ENCODE results near the gene BTBD9. TPM values are rescaled to one million over a fixed set of nuclear protein-coding genes. Genes with fewer than 3 reads are reported as not detected.
A peak's percentile ranks its signal among the peaks of the same experiment; 100 is the strongest.

The BTBD9 gene
- polyA plus RNA-seq, 1 experiment: 5.4 TPM

- CTCF ChIA-PET: interaction anchor here (1.6 kb wide), 1 partner anchor 12 kb away, joined by 3 read pairs; no protein-coding TSS in a partner anchor
- H3K36me3 ChIP-seq (ENCODE audit: control insufficient read depth, insufficient read depth, low read length): peaks cover 7% of the 10 kb centered on the region
These were observed 37.3 kb upstream of the BTBD9 start for GRCh38 chr6:38676974-38677544.

GRCh38 chr6:38676236-38676973 lies 36.7 kb upstream of the BTBD9 start:
- Histone ChIP-seq H3K36me3 (ENCODE audit: control insufficient read depth, insufficient read depth, low read length) (peaks cover 6% of the 10 kb centered on the region), H3K27me3 (ENCODE audit: control insufficient read depth, insufficient read depth, low read length) (no peaks in the 10 kb centered on the region), H3K4me3 (ENCODE audit: low read depth, low read length) (no peak overlapping the region)
- ChIA-PET POLR2A (interaction anchor here (0.5 kb wide), 1 partner anchor 27 kb away, joined by 6 read pairs; no protein-coding TSS in a partner anchor), CTCF (interaction anchor here (1.6 kb wide), 1 partner anchor 12 kb away, joined by 3 read pairs; no protein-coding TSS in a partner anchor)
- TF ChIP-seq, protein P1, sequence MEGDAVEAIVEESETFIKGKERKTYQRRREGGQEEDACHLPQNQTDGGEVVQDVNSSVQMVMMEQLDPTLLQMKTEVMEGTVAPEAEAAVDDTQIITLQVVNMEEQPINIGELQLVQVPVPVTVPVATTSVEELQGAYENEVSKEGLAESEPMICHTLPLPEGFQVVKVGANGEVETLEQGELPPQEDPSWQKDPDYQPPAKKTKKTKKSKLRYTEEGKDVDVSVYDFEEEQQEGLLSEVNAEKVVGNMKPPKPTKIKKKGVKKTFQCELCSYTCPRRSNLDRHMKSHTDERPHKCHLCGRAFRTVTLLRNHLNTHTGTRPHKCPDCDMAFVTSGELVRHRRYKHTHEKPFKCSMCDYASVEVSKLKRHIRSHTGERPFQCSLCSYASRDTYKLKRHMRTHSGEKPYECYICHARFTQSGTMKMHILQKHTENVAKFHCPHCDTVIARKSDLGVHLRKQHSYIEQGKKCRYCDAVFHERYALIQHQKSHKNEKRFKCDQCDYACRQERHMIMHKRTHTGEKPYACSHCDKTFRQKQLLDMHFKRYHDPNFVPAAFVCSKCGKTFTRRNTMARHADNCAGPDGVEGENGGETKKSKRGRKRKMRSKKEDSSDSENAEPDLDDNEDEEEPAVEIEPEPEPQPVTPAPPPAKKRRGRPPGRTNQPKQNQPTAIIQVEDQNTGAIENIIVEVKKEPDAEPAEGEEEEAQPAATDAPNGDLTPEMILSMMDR (IDR thresholded peaks at IDR 0.05; ENCODE audit: insufficient read depth, low read depth, low read length): no peak
- no peak for DNase-seq (ENCODE audit: low read depth)

More at GRCh38 chr6:38676974-38677544, 37.3 kb upstream of the BTBD9 start:
- DNase-seq (ENCODE audit: low read depth): no peak
- TF ChIP-seq, protein P1 (IDR thresholded peaks at IDR 0.05; ENCODE audit: insufficient read depth, low read depth, low read length): no peak
- no peak overlapping the region for H3K4me3 ChIP-seq (ENCODE audit: low read depth, low read length)
- POLR2A ChIA-PET: interaction anchor here (0.5 kb wide), 1 partner anchor 26 kb away, joined by 6 read pairs; no protein-coding TSS in a partner anchor
- no peaks in the 10 kb centered on the region for H3K27me3 ChIP-seq (ENCODE audit: control insufficient read depth, insufficient read depth, low read length)

- ChIA-PET POLR2A (no interaction called here), CTCF (interaction anchor here (0.6 to 0.7 kb wide), 2 partner anchors 179 to 1838 kb away, joined by 3 read pairs; no protein-coding TSS in a partner anchor)
- no peak for DNase-seq (ENCODE audit: low read depth)
- peaks cover 3% of the 10 kb centered on the region for H3K36me3 ChIP-seq (ENCODE audit: control insufficient read depth, insufficient read depth, low read length)
- H3K27me3 ChIP-seq (ENCODE audit: control insufficient read depth, insufficient read depth, low read length): no peaks in the 10 kb centered on the region
- TF ChIP-seq, protein P1 (IDR thresholded peaks at IDR 0.05; ENCODE audit: insufficient read depth, low read depth, low read length): no peak
- H3K4me3 ChIP-seq (ENCODE audit: low read depth, low read length): no peak overlapping the region
These were observed 33.9 kb upstream of the BTBD9 start for GRCh38 chr6:38673397-38674165.

DNA sequence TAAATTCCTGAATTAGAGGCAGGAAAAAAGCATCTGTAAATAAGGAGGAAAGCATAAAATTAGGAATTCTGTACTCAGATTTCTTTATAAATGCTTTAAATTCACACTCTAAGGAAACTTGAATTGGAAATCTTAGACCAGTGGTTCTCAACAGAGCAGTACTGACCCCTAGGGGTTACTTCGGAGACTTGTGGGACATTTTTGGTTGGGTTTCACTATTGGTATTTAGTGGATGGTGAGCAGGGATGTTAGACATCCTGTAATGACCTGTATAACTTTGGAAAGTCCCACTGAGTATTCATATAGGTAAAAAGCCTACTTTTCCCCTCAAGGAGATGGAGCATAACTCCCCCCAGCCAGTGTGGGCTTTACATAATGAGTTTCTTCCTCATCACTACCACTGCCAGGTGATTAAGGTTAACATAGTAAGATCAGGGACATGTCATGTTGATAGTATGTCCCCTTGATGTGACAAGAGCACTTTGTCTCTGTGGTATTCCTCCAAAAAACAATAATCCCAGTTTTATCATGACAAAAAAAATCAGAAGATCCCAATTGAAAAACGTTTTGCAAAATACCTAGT lies 32.2 kb upstream of the BTBD9 start:
- ChIA-PET POLR2A (no interaction called here), CTCF (no interaction called here)
- peak; percentile 8 for DNase-seq (ENCODE audit: low read depth)
- Histone ChIP-seq H3K4me3 (ENCODE audit: low read depth, low read length) (no peak overlapping the region), H3K36me3 (ENCODE audit: control insufficient read depth, insufficient read depth, low read length) (no peaks in the 10 kb centered on the region), H3K27me3 (ENCODE audit: control insufficient read depth, insufficient read depth, low read length) (no peaks in the 10 kb centered on the region)
- TF ChIP-seq, protein P1 (IDR thresholded peaks at IDR 0.05; ENCODE audit: insufficient read depth, low read depth, low read length): peak; percentile 79

Measured in BJ (cell line).